Stimulated activated CD4-positive, alpha-beta T cell treated with anti-CD3 and anti-CD28 coated beads, Interleukin-15, amount 100 ng/mL, for 1 hour (primary cell): ENCODE measurements around the gene GABRA4.

ENCODE experiments used
- DNase-seq, 2 donors: peaks; one replicate each; pipeline ENCODE4 v3.0.0-alpha.2; 2020; ENCODE audit warnings: low read depth in 1 of 2, low spot score in 1 of 2

The GABRA4 gene

DNA sequence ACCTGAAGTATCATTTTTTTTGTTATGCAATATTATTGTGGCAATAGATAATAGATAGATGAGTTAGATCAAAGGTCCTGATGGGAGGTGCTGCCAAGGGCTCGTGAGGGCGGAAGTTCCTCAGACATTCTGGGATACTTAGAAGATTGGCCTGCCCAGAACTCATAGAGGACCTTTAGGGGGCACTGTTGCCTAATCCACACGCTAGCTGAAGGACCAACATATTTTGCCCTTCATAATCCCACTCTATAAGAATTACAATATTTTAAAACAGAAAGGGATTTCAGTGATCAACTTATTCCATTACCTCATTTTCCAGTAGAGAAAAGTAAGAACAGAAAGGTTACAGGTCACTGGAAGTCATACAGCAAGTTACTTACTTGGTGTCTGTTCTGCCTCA is 61.4 kb downstream of the GABRA4 start:
- no peak for DNase-seq

DNA sequence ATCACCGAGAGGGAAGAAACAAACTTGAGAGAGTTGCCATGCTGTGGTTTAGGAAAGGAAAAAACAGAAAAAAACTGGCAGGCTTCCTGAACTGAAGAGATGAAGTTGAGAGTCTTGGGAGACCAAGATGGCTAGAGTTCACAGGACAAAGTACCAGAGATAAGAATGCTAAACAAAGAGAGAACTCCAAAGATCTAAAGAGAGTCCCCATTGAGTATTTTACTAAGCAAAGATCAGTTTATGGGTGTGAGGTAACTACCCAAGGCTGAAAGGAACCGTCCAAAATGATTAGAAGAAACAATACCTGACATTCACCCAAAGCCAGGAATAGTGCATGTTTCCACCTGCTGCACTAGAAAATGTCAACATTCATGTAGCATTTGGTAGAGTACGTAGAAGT is 62.5 kb downstream of the GABRA4 start:
- no peak for DNase-seq

DNA sequence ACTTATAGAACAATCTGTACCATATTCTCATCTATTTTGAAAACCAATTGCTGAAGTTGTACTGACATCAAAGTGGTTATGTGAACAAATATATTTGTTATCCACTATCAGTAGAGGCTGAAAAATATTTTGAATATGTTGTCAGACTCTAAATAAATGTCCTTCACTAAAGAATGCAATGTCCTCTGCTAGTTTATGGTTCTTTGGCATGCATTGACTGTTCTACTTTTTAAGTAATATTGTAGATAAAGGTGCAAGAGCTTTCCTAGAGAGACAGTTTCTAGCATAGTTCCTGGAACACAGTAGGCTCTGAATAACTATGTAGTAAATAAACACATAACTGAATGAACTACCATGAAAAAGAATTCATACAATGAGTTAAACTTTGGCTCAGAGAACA is 66.2 kb downstream of the GABRA4 start:
- no peak for DNase-seq

- no peak for DNase-seq
These were observed 68.4 kb downstream of the GABRA4 start for GRCh38 chr4:46924789-46925529.

GRCh38 chr4:46922205-46922604 is 71.2 kb downstream of the GABRA4 start:
- no peak for DNase-seq

DNA sequence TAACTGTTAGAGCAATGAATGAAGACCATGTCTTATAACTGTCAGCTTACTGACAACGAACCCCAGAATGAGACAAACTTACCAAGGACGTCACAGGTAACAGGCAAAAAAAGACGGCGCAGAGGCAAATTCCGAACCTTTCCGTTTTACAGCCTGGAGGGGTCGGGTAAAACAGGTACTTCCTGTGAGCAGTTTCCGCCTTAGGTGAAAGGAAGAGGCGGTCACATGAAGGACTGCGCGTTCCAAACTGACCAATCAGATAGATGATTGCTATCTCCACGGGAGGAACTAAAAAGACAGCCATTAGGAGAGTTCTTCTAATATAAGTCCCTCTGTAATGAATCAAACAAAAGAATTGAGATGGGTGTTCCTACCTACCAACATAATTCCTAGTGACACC is 84.3 kb downstream of the GABRA4 start, which contains the start of gene COX7B2:
COX7B2 (minus strand) TSS at position 168 of the 400 bp plus-strand sequence. CDS start 174,053 bp downstream, outside the sequence.
- no peak for DNase-seq

- DNase-seq = no peak
These were observed 85.2 kb downstream of the GABRA4 start for GRCh38 chr4:46908148-46908547.

DNA sequence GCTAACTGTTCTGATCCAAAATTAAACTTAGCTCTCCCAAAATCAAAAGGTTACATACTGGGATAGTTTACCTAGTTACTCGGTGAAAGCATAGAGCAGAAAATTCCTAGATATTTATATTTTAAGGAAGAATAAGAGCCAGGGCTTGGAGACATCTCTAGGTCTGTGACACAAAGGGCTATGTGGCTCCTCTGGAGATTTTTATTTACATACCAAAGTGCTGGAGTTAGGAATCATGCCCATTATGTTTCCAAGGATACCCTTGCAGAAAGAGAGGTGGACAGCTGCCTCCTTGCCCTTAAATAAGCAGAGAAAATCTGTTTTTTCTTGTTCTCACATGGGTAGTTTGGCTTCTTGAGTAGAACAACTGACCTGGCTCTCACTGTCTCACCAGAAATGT is 93.3 kb downstream of the GABRA4 start:
- DNase-seq = no peak

DNA sequence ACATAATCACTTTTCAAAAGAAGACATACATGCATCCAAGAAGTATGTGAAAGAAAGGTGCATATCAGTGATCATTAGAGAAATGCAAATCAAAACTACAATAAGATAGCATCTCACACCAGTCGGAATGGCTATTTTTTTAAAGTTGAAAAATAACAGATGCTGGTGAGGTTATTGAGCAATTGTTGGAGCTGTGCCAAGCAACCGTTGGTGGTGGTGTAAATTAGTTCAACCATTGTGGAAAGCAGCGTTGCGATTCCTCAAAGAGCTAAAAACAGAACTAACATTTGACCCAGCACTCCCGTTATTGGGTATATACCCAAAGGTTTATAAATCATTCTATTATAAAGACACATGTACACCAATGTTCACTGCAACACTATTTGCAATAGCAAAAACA is 98.6 kb downstream of the GABRA4 start:
- no peak for DNase-seq

DNA sequence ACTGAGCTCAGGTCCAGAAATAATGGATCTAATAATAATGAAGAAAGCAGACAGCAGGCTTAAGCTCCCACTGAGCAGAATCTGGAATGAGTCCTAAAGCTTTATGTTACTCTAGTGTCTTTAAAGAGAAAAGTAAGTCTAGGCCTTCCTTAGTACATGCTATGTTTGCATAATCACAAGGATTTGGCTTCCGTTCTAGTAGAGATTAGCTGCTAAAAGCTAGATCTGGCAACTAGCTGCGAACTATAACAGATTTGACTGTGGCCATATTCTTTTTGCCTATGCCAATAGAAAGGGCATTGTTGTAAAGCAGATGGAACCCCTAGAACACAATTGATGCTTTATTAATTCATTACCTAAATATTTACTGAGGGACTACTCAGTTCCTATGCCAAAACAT is 103.3 kb downstream of the GABRA4 start:
- no peak for DNase-seq

GRCh38 chr4:46889410-46889809 is 104.0 kb downstream of the GABRA4 start:
- no peak for DNase-seq

- no peak for DNase-seq
These were observed 106.7 kb downstream of the GABRA4 start for GRCh38 chr4:46886711-46887110.

- DNase-seq = no peak
These were observed 114.7 kb downstream of the GABRA4 start for GRCh38 chr4:46878641-46879040.

GRCh38 chr4:46874811-46875210 is 118.6 kb downstream of the GABRA4 start:
- no peak for DNase-seq

DNA sequence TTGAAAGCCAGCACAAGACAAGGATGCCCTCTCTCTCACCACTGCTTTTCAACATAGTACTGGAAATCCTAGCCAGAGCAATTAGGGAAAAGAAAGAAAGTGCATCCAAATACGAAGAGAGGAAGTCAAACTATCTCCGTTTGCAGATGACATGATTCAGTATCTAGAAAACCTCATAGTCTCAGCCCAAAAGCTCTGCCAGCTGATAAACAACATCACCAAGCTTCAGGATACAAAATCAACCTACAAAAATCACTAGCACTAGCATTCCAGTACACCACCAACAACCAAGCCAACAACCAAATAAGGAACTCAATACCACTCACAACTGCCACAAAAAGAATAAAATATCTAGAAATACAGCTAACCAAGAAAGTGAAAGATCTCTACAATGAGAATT is 123.0 kb downstream of the GABRA4 start:
- no peak for DNase-seq
